GM12878 (cell line): Measurements from ENCODE around the gene SPCS1. TPM values are rescaled to one million over a fixed set of nuclear protein-coding genes. Genes with fewer than 3 reads are reported as not detected.
A peak's percentile ranks its signal among the peaks of the same experiment; 100 is the strongest.

Experiments
- ASH2L ChIP-seq: fragments of 300-600, 200-600 bp; sonication (generic); IDR thresholded peaks from 2 replicates; pipeline ENCODE4 v1.6.1; 2017; ENCODE audit warnings: low read depth, mild to moderate bottlenecking, borderline replicate concordance
- CREB1 ChIP-seq: IDR thresholded peaks from 2 replicates; pipeline ENCODE4 v1.6.1; 2012; ENCODE audit warnings: low read depth, mild to moderate bottlenecking, inconsistent platforms
- CUX1 ChIP-seq: IDR thresholded peaks from 2 replicates; pipeline ENCODE4 v1.6.1; 2012; ENCODE audit warnings: improper control_type of control experiment, low read depth, low read length; ENCODE audit not compliant: insufficient replicate concordance
- DPF2 ChIP-seq: fragments of 450-650 bp; IDR thresholded peaks from 2 replicates; pipeline ENCODE4 v1.6.1; 2017; ENCODE audit warnings: mild to moderate bottlenecking
- E2F8 ChIP-seq: fragments of 450-650 bp; IDR thresholded peaks from 2 replicates; pipeline ENCODE4 v1.6.1; 2018; ENCODE audit warnings: mild to moderate bottlenecking, low read depth, moderate library complexity; ENCODE audit not compliant: partially characterized antibody
- HDGF ChIP-seq: fragments of 450-650 bp; IDR thresholded peaks from 2 replicates; pipeline ENCODE4 v1.6.1; 2016; ENCODE audit warnings: antibody characterized with exemption
- LARP7 ChIP-seq: fragments of 450-650 bp; IDR thresholded peaks from 2 replicates; pipeline ENCODE4 v1.6.1; 2017; ENCODE audit warnings: mild to moderate bottlenecking
- MYB ChIP-seq: fragments of 150-350 bp; IDR thresholded peaks from 2 replicates; pipeline ENCODE4 v1.6.1; 2014; ENCODE audit warnings: mild to moderate bottlenecking, low read depth, low read length, borderline replicate concordance
- NFYB ChIP-seq: IDR thresholded peaks from 2 replicates; pipeline ENCODE4 v1.6.1; 2011; ENCODE audit warnings: low read depth, mild to moderate bottlenecking, low read length, improper control_type of control experiment, moderate library complexity; ENCODE audit not compliant: insufficient read depth
- NKRF ChIP-seq: fragments of 450-650 bp; conservative IDR thresholded peaks from 2 replicates; pipeline ENCODE4 v1.6.1; 2017; ENCODE audit warnings: mild to moderate bottlenecking, moderate library complexity
- POLR2AphosphoS5 ChIP-seq: IDR thresholded peaks from 2 replicates; pipeline ENCODE4 v1.6.1; 2011; ENCODE audit warnings: mild to moderate bottlenecking, low read length, inconsistent platforms
- SKIL ChIP-seq: fragments of 450-650 bp; IDR thresholded peaks from 2 replicates; pipeline ENCODE4 v1.6.1; 2017; ENCODE audit warnings: mild to moderate bottlenecking, low read depth, inconsistent platforms; ENCODE audit not compliant: poor library complexity, severe bottlenecking
- SPI1 ChIP-seq: IDR thresholded peaks from 2 replicates; pipeline ENCODE4 v1.6.1; 2011; ENCODE audit warnings: low read depth, mild to moderate bottlenecking, low read length, moderate library complexity, borderline replicate concordance; ENCODE audit not compliant: insufficient read depth
- YBX1 ChIP-seq: fragments of 450-650 bp; IDR thresholded peaks from 2 replicates; pipeline ENCODE4 v1.6.1; 2016; ENCODE audit warnings: antibody characterized with exemption
- ZNF24 ChIP-seq: fragments of 450-650 bp; IDR thresholded peaks from 2 replicates; pipeline ENCODE4 v1.6.1; 2017; ENCODE audit warnings: antibody characterized with exemption, mild to moderate bottlenecking
- polyA plus RNA-seq, 11 experiments: library from polyadenylated mRNA; depleted of rRNA in 4 of 11; unstranded in 6 of 11; stranded (reverse) in 5 of 11; fragments of >200 nt; fragmentation: Nextera tagmentation in 4 of 11; fragmentation: Illumina TruSeq in 1 of 11; extraction: Ambion mirVana in 4 of 11; extraction: Trizol in 1 of 11; gene quantifications; 1 replicate in 1 of 11; 2 replicates in 10 of 11; pipeline versions ENCODE4 v1.2.1 to v1.2.3, GENCODE V29; 2011 to 2016; ENCODE audit warnings: inconsistent platforms in 2 of 11, missing spikeins in 2 of 11, low read depth in 1 of 11
- total RNA-seq, 4 experiments: library from RNA; depleted of rRNA in 3 of 4; stranded (reverse); fragments of >200 nt in 3 of 4; fragmentation: Illumina TruSeq in 1 of 4; extraction: Trizol in 1 of 4; gene quantifications; 2 replicates each; pipeline versions ENCODE4 v1.2.1 to v1.2.3, GENCODE V29; 2013 to 2021

Gene SPCS1
- total and polyA plus RNA-seq, 10 of the 15 experiments (the other 5 are each of a cell fraction or from before 2014, with no cell fraction given): 107 to 994 (median 233) TPM

GRCh38 chr3:52710512-52710911 lies 4.6 kb downstream of the SPCS1 start (continued):
- TF ChIP-seq NKRF (no peak), HDGF (no peak), E2F8 (no peak), ASH2L (no peak), ZNF24 (no peak), POLR2AphosphoS5 (no peak), MYB (no peak), YBX1 (no peak), CUX1 (no peak), DPF2 (0 out of 2 replicates have a peak, but pooled peaks have one; percentile 24), SPI1 (peak; percentile 57), NFYB (no peak), LARP7 (no peak), CREB1 (peak; percentile 60; the same call in 1 of the 2 replicates), SKIL (peak; percentile 40)
